Erythroblast (primary cell): Measurements from ENCODE around the gene TMPRSS7.

Experiments
- GATA1 ChIP-seq: IDR thresholded peaks from 2 replicates; pipeline ENCODE4 v1.6.1; 2011; ENCODE audit warnings: low read depth, mild to moderate bottlenecking, control low read depth, low read length, moderate library complexity
- POLR2A ChIP-seq: IDR thresholded peaks from 2 replicates; pipeline ENCODE4 v1.6.1; 2011; ENCODE audit warnings: mild to moderate bottlenecking, low read length

DNA sequence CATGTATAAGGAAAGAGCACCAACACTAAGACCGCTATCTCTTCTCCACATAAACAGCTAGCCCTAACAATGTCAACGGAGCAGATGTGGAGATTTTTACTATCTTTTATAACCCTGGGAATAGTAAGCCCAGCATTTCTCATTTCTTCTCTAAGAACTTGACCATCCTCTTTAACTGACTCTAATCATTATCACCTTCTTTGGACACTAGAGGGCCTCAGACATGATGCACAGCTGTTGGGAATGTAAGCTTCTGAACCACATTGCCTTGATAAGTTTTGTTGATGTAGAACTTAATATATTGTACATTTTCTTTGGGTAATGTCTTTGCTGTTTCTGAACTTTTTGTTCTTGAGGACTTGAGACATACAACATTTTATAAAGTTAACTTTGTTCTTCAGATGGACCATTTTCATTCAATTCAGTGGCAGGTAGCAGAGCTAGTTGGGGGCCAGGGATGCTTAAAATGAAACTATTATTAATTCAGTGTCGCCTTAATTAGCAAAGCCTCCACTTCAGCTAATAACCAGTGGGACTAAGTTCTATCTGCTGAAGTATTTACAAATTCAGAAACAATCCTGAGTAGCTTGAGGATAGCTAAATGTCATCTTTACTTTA, 45.4 kb upstream of the TMPRSS7 start:
- no peak for TF ChIP-seq POLR2A
- TF ChIP-seq GATA1 = no peak
